K562 (cell line): Measurements from ENCODE around the gene MARK3. TPM values are rescaled to one million over a fixed set of nuclear protein-coding genes. Genes with fewer than 3 reads are reported as not detected.

Experiments
- ATAC-seq: fragments of 200-7000 bp; cut with Tn5 transposase; 3 replicates; pipeline ENCODE4 v1.9.1; 2020; ENCODE audit warnings: moderate library complexity
- BruUV-seq: library from RNA; stranded (reverse); fragments of 400-500 nt; replicated peaks from 2 replicates; lab custom pipeline; 2021; lab: Mats Ljungman, UMichigan
- CTCF ChIA-PET: fragments of 300-600 bp; formaldehyde crosslinking; extraction: SDS; loops from one replicate; lab custom pipeline; 2021; ENCODE audit warnings: low intra/inter-chr PET ratio; lab: Yijun Ruan, JAX
- POLR2A ChIA-PET: fragments of 300-600, 350-650 bp; sonication (Branson Sonifier 250); formaldehyde crosslinking; extraction: SDS; loops from one replicate; lab custom pipeline; 2021; ENCODE audit warnings: antibody characterized with exemption, inconsistent platforms; lab: Yijun Ruan, JAX
- DNase-seq, 4 experiments: peaks; one replicate each; pipeline versions ENCODE4 v3.0.0 to v3.0.0-alpha.2; 2011 to 2018; ENCODE audit warnings: low spot score in 3 of 4, mixed read lengths in 3 of 4; ENCODE audit errors: extremely low read depth in 1 of 4
- FAIRE-seq: peaks from 2 replicates; lab custom pipeline; 2011; peaks lifted over from hg19 to GRCh38; lab: Jason Lieb, UNC
- H2AFZ ChIP-seq: 2 replicates; pipeline ENCODE4 v1.6.0; 2011; ENCODE audit warnings: low read depth, low read length, control low read depth, inconsistent platforms
- H3K27ac ChIP-seq: fragments of 200-600 bp; 3 replicates; pipeline ENCODE4 v1.8.0; 2011; ENCODE audit warnings: low read depth, mild to moderate bottlenecking, control low read depth, inconsistent platforms, low read length, moderate library complexity, mixed read lengths; ENCODE audit errors: extremely low read depth
- H3K27me3 ChIP-seq, 2 experiments: fragments of 300-600 bp in 1 of 2; 2 replicates in 1 of 2; 3 replicates in 1 of 2; pipeline versions ENCODE4 v1.6.0 to v1.8.0; 2011; ENCODE audit warnings: inconsistent platforms in 2 of 2, low read length in 2 of 2, mild to moderate bottlenecking in 1 of 2, mixed read lengths in 1 of 2, moderate library complexity in 1 of 2; ENCODE audit not compliant: control insufficient read depth in 2 of 2, insufficient read depth in 2 of 2
- H3K36me3 ChIP-seq: fragments of 300-600 bp; 3 replicates; pipeline ENCODE4 v1.8.0; 2011; ENCODE audit warnings: mild to moderate bottlenecking, low read length, inconsistent platforms; ENCODE audit not compliant: control insufficient read depth, insufficient read depth
- H3K4me1 ChIP-seq, 2 experiments: fragments of 200-600 bp in 1 of 2; replicated peaks in 1 of 2; 2 replicates in 1 of 2; 3 replicates in 1 of 2; pipeline versions ENCODE4 v1.5.1 to v1.8.0; 2011; ENCODE audit warnings: inconsistent platforms in 2 of 2, low read length in 2 of 2, mild to moderate bottlenecking in 1 of 2, mixed read lengths in 1 of 2, moderate library complexity in 1 of 2; ENCODE audit not compliant: control insufficient read depth in 2 of 2, insufficient read depth in 2 of 2
- H3K4me2 ChIP-seq: 2 replicates; pipeline ENCODE4 v1.6.1; 2011; ENCODE audit warnings: low read length, control low read depth, inconsistent platforms, mixed read lengths; ENCODE audit not compliant: insufficient read depth
- H3K4me3 ChIP-seq: fragments of 200-600 bp; sonication (generic), shearing (Covaris generic); 2 replicates; pipeline ENCODE4 v1.5.1; 2016; ENCODE audit warnings: control low read depth, inconsistent platforms
- H3K79me2 ChIP-seq: fragments of 200-600 bp; 3 replicates; pipeline ENCODE4 v1.8.0; 2011; ENCODE audit warnings: low read length, inconsistent platforms; ENCODE audit not compliant: control insufficient read depth, insufficient read depth
- H3K9ac ChIP-seq, 2 experiments: 2 replicates each; pipeline versions ENCODE4 v1.6.0 to v1.6.1; 2011; ENCODE audit warnings: low read depth in 2 of 2, low read length in 2 of 2, control low read depth in 1 of 2, inconsistent platforms in 1 of 2, mild to moderate bottlenecking in 1 of 2, mixed read lengths in 1 of 2; ENCODE audit not compliant: insufficient read depth in 1 of 2
- H3K9me1 ChIP-seq: one replicate; pipeline ENCODE4 v1.6.0; 2011; ENCODE audit warnings: inconsistent platforms, mild to moderate bottlenecking, low read length, moderate library complexity; ENCODE audit not compliant: control insufficient read depth, insufficient read depth
- H3K9me3 ChIP-seq: replicated peaks from 2 replicates; pipeline ENCODE4 v1.5.1; 2011; ENCODE audit warnings: low read depth, low read length, inconsistent platforms; ENCODE audit not compliant: control insufficient read depth, insufficient read depth
- H4K20me1 ChIP-seq: replicated peaks from 2 replicates; pipeline ENCODE4 v1.6.1; 2011; ENCODE audit warnings: low read length, inconsistent platforms, mixed read lengths; ENCODE audit not compliant: control insufficient read depth, insufficient read depth
- ASH1L ChIP-seq: fragments of 450-650 bp; IDR thresholded peaks from 2 replicates; pipeline ENCODE4 v1.6.1; 2018; ENCODE audit warnings: borderline replicate concordance, mild to moderate bottlenecking, low read depth; ENCODE audit not compliant: partially characterized antibody
- ATF3 ChIP-seq, 2 experiments: fragments of 450-650 bp in 1 of 2; sonication (generic) in 1 of 2; formaldehyde crosslinking in 1 of 2; IDR thresholded peaks in 1 of 2; conservative IDR thresholded peaks in 1 of 2; 2 replicates each; pipeline versions ENCODE4 v1.6.1 to v1.8.1; 2016 to 2023; ENCODE audit warnings: mild to moderate bottlenecking in 2 of 2, moderate library complexity in 2 of 2, inconsistent platforms in 1 of 2, missing genetic modification reagents in 1 of 2
- ATF4 ChIP-seq: fragments of 450-650 bp; formaldehyde crosslinking; IDR thresholded peaks from 2 replicates; pipeline ENCODE4 v1.4.0; 2022; ENCODE audit warnings: mild to moderate bottlenecking, moderate library complexity
- CEBPG ChIP-seq, 3 experiments: fragments of 200-800 bp in 1 of 3; sonication (Bioruptor generic) in 1 of 3; sonication (generic) in 1 of 3; formaldehyde crosslinking in 1 of 3; IDR thresholded peaks in 2 of 3; conservative IDR thresholded peaks in 1 of 3; 2 replicates each; pipeline versions ENCODE4 v1.6.1 to v1.8.0; 2016 to 2022; ENCODE audit warnings: missing compliant biosample characterization in 2 of 3, missing genetic modification characterization in 2 of 3, mild to moderate bottlenecking in 1 of 3, missing genetic modification reagents in 1 of 3
- JUND ChIP-seq, 2 experiments: IDR thresholded peaks; 2 replicates in 1 of 2; 3 replicates in 1 of 2; pipeline ENCODE4 v1.6.1; 2011; ENCODE audit warnings: borderline replicate concordance in 2 of 2, low read depth in 2 of 2, low read length in 2 of 2, improper control_type of control experiment in 1 of 2, missing biosample characterization in 1 of 2, missing genetic modification characterization in 1 of 2, missing genetic modification reagents in 1 of 2
- NFE2 ChIP-seq: IDR thresholded peaks from 2 replicates; pipeline ENCODE4 v1.6.1; 2014; ENCODE audit warnings: antibody characterized with exemption, low read depth
- RCOR1 ChIP-seq, 2 experiments: IDR thresholded peaks; 2 replicates each; pipeline ENCODE4 v1.6.1; 2012; ENCODE audit warnings: low read depth in 2 of 2, low read length in 2 of 2, borderline replicate concordance in 1 of 2, improper control_type of control experiment in 1 of 2
- TRIM24 ChIP-seq, 2 experiments: fragments of 450-650 bp; IDR thresholded peaks; 2 replicates each; pipeline ENCODE4 v1.6.1; 2016
- WGBS: fragments of 100-300 bp; shearing (Covaris generic); methylation state at CpG from one replicate; pipeline ENCODE4 v1.1.6; 2016; ENCODE audit warnings: low coverage, mixed read lengths; ENCODE audit not compliant: insufficient coverage; ENCODE audit errors: missing lambda C conversion rate; 5-methylcytosine and 5-hydroxymethylcytosine counted together
- in situ Hi-C: fragments of 300-500 bp; cut with MboI; formaldehyde crosslinking; loops from 4 replicates; pipeline ENCODE4 v1.15.0; 2018; ENCODE audit warnings: inconsistent platforms, mixed read lengths
- intact Hi-C: fragments of 100-400 bp; cut with micrococcal nuclease; formaldehyde crosslinking; loops from 2 replicates; pipeline ENCODE4 v1.14.2; 2022
- polyA plus RNA-seq, 8 experiments: library from polyadenylated mRNA; depleted of rRNA in 4 of 8; stranded (reverse) in 5 of 8; unstranded in 3 of 8; fragments of >200 nt; fragmentation: Nextera tagmentation in 2 of 8; fragmentation: Illumina TruSeq in 1 of 8; extraction: Ambion mirVana in 2 of 8; extraction: Trizol in 1 of 8; gene quantifications; 2 replicates each; pipeline versions ENCODE4 v1.2.1 to v1.2.3, GENCODE V29; 2011 to 2014; ENCODE audit warnings: inconsistent platforms in 1 of 8, missing spikeins in 1 of 8
- total RNA-seq, 7 experiments: library from RNA; depleted of rRNA in 6 of 7; stranded (reverse); fragments of >200 nt in 6 of 7; fragmentation: Illumina TruSeq in 2 of 7; extraction: Trizol in 2 of 7; gene quantifications; 2 replicates each; pipeline versions ENCODE4 v1.2.1 to v1.2.3, GENCODE V29; 2011 to 2021; ENCODE audit warnings: low replicate concordance in 1 of 7

MARK3 gene
- total and polyA plus RNA-seq, 9 of the 15 experiments (the other 6 are each of a cell fraction or from before 2014, with no cell fraction given) = 10.1 to 68.7 (median 56.3) TPM

DNA sequence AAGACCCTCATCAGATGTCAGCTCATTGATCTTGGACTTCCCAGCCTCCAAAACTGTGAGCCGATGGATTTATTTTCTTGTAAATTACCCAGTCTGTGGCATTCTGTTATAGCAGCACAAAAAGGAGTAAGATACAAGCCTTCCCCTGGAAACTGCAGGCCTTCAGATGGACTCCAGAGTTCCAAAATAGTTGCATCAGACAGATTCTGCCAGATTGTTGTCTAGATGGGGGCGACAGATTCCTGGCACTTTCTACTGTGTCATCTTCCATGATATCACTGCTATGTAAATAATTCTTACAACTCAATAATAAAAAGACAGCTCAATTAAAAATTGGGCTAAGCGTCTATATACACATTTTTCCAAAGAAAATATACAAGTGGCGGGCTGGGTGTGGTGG is 17.2 kb upstream of the MARK3 start:
- no peak overlapping the region for H3K27ac ChIP-seq
- peak; percentile 38; the same call in 1 of the 3 replicates for ATAC-seq
- no peak for FAIRE-seq
- H3K9me3 ChIP-seq = peaks cover 1% of the 10 kb centered on the region; the same call in 1 of the 2 replicates
- no peaks in the 10 kb centered on the region for H3K36me3 ChIP-seq
- peaks cover 8 to 11% of the 10 kb centered on the region in 2 experiments; a peak in 4 of 5 replicates for H3K4me1 ChIP-seq
- H3K4me2 ChIP-seq = no peak overlapping the region
- H3K27me3 ChIP-seq = no peaks in the 10 kb centered on the region
- H3K4me3 ChIP-seq = no peak overlapping the region
- 50% methylated on average over 4 of the region's 4 CpGs for WGBS
- H3K9me1 ChIP-seq = no peaks in the 10 kb centered on the region
- H3K79me2 ChIP-seq = no peaks in the 10 kb centered on the region
- CTCF ChIA-PET = no interaction called here
- POLR2A ChIA-PET = interaction anchor here (1.1 to 2.5 kb wide), 2 partner anchors 10 to 24 kb away, joined by 3 to 18 read pairs; no protein-coding TSS in a partner anchor
- BruUV-seq = no TSS peak
- H2AFZ ChIP-seq = peak overlapping the region; percentile 62; the same call in 1 of the 2 replicates
- intact Hi-C loops = no loop called here
- TF ChIP-seq JUND (IDR thresholded peaks at IDR 0.05; ENCODE audit: borderline replicate concordance, low read depth, low read length) (peak; percentile 3; the same call in 1 of the 2 replicates), JUND (tag; IDR thresholded peaks at IDR 0.05; ENCODE audit: borderline replicate concordance, low read depth, low read length) (no peak), RCOR1 (IDR thresholded peaks at IDR 0.05; ENCODE audit: borderline replicate concordance in 1 of 2, low read depth in 2 of 2, low read length in 2 of 2) (no peak), ATF4 (CRISPR knock-in tag) (peak; percentile 34; the same call in 1 of the 2 replicates), NFE2 (0 out of 2 replicates have a peak, but pooled peaks have one; percentile 6), ASH1L (no peak), TRIM24 (IDR thresholded peaks at IDR 0.05) (peak in 1 of 2 experiments; percentile 18; a peak in 1 of 4 replicates), ATF3 (IDR thresholded peaks at IDR 0.05) (peak; percentile 66), ATF3 (CRISPR knock-in tag; conservative IDR thresholded peaks at IDR 0.05) (no peak), CEBPG (CRISPR knock-in tag; IDR thresholded peaks at IDR 0.05) (no peak), CEBPG (tag; conservative IDR thresholded peaks at IDR 0.05 in 1 of 2, IDR thresholded peaks at IDR 0.05 in 1 of 2) (peak; percentile 28 to 54; a peak in 2 of 4 replicates)
- TF ChIP-seq, all 486 proteins: peak for 6
- no peak overlapping the region for H3K9ac ChIP-seq
- H4K20me1 ChIP-seq = no peaks in the 10 kb centered on the region
- no peak for DNase-seq
- in situ Hi-C loops = no loop called here
